PC-3 (cell line): Measurements from ENCODE around the gene MAML2. TPM values are rescaled to one million over a fixed set of nuclear protein-coding genes. Genes with fewer than 3 reads are reported as not detected.

Source experiments
- ATAC-seq: fragments of 200-7000 bp; cut with Tn5 transposase; 2 replicates; pipeline ENCODE4 v1.9.1; 2020; ENCODE audit warnings: mild to moderate bottlenecking, moderate library complexity
- BruUV-seq: library from RNA; stranded (reverse); fragments of 400-500 nt; replicated peaks from 2 replicates; lab custom pipeline; 2021; lab: Mats Ljungman, UMichigan
- CTCF ChIA-PET: fragments of 300-600 bp; sonication (Branson Sonifier 250); formaldehyde crosslinking; loops from one replicate; lab custom pipeline; 2022; ENCODE audit warnings: antibody characterized with exemption; lab: Charles Lee
- POLR2A ChIA-PET: fragments of 300-600 bp; sonication (Branson Sonifier 250); formaldehyde crosslinking; loops from one replicate; lab custom pipeline; 2022; ENCODE audit warnings: antibody characterized with exemption; ENCODE audit not compliant: unreplicated experiment; lab: Charles Lee
- DNase-seq: peaks from one replicate; pipeline ENCODE4 v3.0.0-alpha.2; 2015
- H2AFZ ChIP-seq: fragments of 300-600 bp; sonication (generic); 2 replicates; pipeline ENCODE4 v1.6.0; 2016; ENCODE audit warnings: antibody characterized with exemption, low read length
- H3F3A ChIP-seq: fragments of 300-600 bp; sonication (generic); one replicate; pipeline ENCODE4 v1.6.0; 2017; ENCODE audit warnings: antibody characterized with exemption, low read length, control low read depth, mild to moderate bottlenecking; ENCODE audit not compliant: unreplicated experiment
- H3K27ac ChIP-seq: fragments of 300-600 bp; sonication (generic); 2 replicates; pipeline ENCODE4 v1.5.1; 2016; ENCODE audit warnings: mild to moderate bottlenecking, low read length
- H3K27me3 ChIP-seq: fragments of 300-600 bp; sonication (generic); 2 replicates; pipeline ENCODE4 v1.6.1; 2016; ENCODE audit warnings: low read length, mixed read lengths
- H3K36me3 ChIP-seq: fragments of 300-600 bp; sonication (generic); 2 replicates; pipeline ENCODE4 v1.6.1; 2016; ENCODE audit warnings: low read depth, mixed run types, low read length, mixed read lengths
- H3K4me1 ChIP-seq: fragments of 300-600 bp; sonication (generic); 2 replicates; pipeline ENCODE4 v1.5.1; 2016; ENCODE audit warnings: low read length; ENCODE audit not compliant: insufficient read depth
- H3K4me2 ChIP-seq: fragments of 300-600 bp; sonication (generic); 2 replicates; pipeline ENCODE4 v1.6.0; 2016; ENCODE audit warnings: low read length
- H3K4me3 ChIP-seq: fragments of 300-600 bp; sonication (generic); 2 replicates; pipeline ENCODE4 v1.5.1; 2016; ENCODE audit warnings: mild to moderate bottlenecking, low read length, mixed read lengths
- H3K79me2 ChIP-seq: fragments of 300-600 bp; sonication (generic); 2 replicates; pipeline ENCODE4 v1.6.1; 2017; ENCODE audit warnings: low read length, mixed read lengths
- H3K9ac ChIP-seq: fragments of 300-600 bp; sonication (generic); 2 replicates; pipeline ENCODE4 v1.6.0; 2016; ENCODE audit warnings: mild to moderate bottlenecking, low read length
- H3K9me2 ChIP-seq: fragments of 300-600 bp; sonication (generic); replicated peaks from 2 replicates; pipeline ENCODE4 v1.6.1; 2016; ENCODE audit warnings: mixed run types, low read length, mixed read lengths
- H3K9me3 ChIP-seq: fragments of 300-600 bp; sonication (generic); 2 replicates; pipeline ENCODE4 v1.6.1; 2016; ENCODE audit warnings: low read length, mixed read lengths
- H4K20me1 ChIP-seq: fragments of 300-600 bp; sonication (generic); 2 replicates; pipeline ENCODE4 v1.6.1; 2016; ENCODE audit warnings: low read length, mixed read lengths
- EZH2 ChIP-seq: fragments of 300-600 bp; sonication (generic); IDR thresholded peaks from one replicate; pipeline ENCODE4 v1.6.1; 2017; ENCODE audit warnings: antibody characterized with exemption, mild to moderate bottlenecking, low read length; ENCODE audit not compliant: unreplicated experiment
- EZH2phosphoT487 ChIP-seq: fragments of 300-600 bp; sonication (generic); IDR thresholded peaks from 2 replicates; pipeline ENCODE4 v1.6.1; 2018; ENCODE audit warnings: mild to moderate bottlenecking, antibody characterized with exemption, low read length, borderline replicate concordance
- intact Hi-C: fragments of 100-400 bp; cut with micrococcal nuclease; formaldehyde crosslinking; loops from 2 replicates; pipeline ENCODE4 v1.9.0; 2023
- total RNA-seq: library from RNA; depleted of rRNA; stranded (reverse); fragments of >200 nt; gene quantifications from 2 replicates; pipeline ENCODE4 v1.2.3, GENCODE V29; 2014
- TF ChIP-seq, protein P1 (sequence below): fragments of 300-600 bp; sonication (generic); conservative IDR thresholded peaks from 2 replicates; pipeline ENCODE4 v1.5.1; 2017; ENCODE audit warnings: antibody characterized with exemption, low read depth, mild to moderate bottlenecking, low read length

The MAML2 gene
- total RNA-seq, 1 experiment from 2014 or later: 10.9 TPM

DNA sequence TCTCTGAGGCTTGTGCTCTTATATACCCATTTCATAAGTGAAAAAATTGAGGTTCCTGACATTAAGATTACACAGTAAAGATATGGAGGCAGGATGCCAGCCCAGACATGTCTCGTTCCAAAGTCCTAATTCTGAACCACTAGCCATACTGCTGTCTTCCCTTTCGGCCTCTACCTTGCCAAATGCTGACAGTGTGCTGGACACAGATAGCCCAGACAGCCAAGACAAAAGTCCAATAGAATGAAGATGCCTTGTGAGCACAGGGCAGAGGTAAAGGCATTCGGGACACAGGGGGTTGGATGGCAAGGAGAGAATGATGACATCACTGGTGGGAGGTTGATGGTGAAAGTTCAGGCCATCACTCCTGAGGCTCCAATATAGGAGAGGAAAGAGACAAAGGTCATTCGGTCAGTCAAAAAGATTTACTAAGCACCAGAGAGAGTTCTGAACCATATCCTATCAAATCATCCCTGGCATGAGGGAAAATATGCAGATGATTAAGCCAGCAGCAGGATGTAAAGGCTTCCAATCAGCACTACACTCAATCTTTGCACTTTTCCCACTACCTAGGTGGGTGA, 245.1 kb downstream of the MAML2 start:
- Histone ChIP-seq H3K4me2 (peak overlapping the region; percentile 55), H4K20me1 (no peaks in the 10 kb centered on the region), H3K79me2 (no peaks in the 10 kb centered on the region), H3F3A (no peaks in the 10 kb centered on the region), H3K9me3 (no peaks in the 10 kb centered on the region), H3K27ac (peak overlapping the region; percentile 86), H3K4me1 (peaks cover 59% of the 10 kb centered on the region), H3K9me2 (no peaks in the 10 kb centered on the region), H2AFZ (no peak overlapping the region), H3K4me3 (no peak overlapping the region), H3K27me3 (no peaks in the 10 kb centered on the region), H3K9ac (peak overlapping the region; percentile 55), H3K36me3 (no peaks in the 10 kb centered on the region)
- POLR2A ChIA-PET: interaction anchor here (0.6 kb wide), 1 partner anchor 85 kb away, joined by 6 read pairs; no protein-coding TSS in a partner anchor
- CTCF ChIA-PET: no interaction called here
- peak; percentile 44 for DNase-seq
- BruUV-seq: no TSS peak
- no peak for TF ChIP-seq EZH2phosphoT487
- no peak for TF ChIP-seq EZH2
- TF ChIP-seq, protein P1, sequence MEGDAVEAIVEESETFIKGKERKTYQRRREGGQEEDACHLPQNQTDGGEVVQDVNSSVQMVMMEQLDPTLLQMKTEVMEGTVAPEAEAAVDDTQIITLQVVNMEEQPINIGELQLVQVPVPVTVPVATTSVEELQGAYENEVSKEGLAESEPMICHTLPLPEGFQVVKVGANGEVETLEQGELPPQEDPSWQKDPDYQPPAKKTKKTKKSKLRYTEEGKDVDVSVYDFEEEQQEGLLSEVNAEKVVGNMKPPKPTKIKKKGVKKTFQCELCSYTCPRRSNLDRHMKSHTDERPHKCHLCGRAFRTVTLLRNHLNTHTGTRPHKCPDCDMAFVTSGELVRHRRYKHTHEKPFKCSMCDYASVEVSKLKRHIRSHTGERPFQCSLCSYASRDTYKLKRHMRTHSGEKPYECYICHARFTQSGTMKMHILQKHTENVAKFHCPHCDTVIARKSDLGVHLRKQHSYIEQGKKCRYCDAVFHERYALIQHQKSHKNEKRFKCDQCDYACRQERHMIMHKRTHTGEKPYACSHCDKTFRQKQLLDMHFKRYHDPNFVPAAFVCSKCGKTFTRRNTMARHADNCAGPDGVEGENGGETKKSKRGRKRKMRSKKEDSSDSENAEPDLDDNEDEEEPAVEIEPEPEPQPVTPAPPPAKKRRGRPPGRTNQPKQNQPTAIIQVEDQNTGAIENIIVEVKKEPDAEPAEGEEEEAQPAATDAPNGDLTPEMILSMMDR: no peak
- no peak for ATAC-seq
- intact Hi-C loops: loop anchor here (5.0 kb wide), 2 partner anchors 49 to 109 kb away; no protein-coding TSS in a partner anchor

DNA sequence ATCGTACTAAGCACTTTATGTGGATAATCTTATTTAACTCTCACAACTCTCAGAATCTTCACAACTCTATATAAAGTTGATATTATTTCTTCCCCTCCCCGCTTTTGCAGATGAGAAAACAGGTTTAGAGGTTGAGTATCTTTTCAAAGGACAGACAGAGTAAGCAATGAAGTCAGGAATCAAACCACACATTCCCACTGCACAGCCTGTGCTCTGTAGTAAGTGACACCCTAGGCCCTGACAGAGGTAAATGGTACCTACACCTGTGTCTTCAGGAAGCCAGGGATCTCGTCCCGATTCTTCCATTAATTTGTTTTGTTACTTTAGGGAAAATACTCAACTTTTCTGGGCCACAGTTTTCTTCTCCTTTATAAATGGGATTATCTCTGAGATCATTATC, 246.6 kb downstream of the MAML2 start:
- H3K4me2 ChIP-seq: peak overlapping the region; percentile 54
- peak; percentile 39 for ATAC-seq

More for the DNA sequence above, 246.6 kb downstream of the MAML2 start:
- Histone ChIP-seq H4K20me1 (no peaks in the 10 kb centered on the region), H3K9ac (peak overlapping the region; percentile 34), H3K4me3 (peak overlapping the region; percentile 4; the same call in 1 of the 2 replicates), H3K27ac (peak overlapping the region; percentile 82), H3K36me3 (no peaks in the 10 kb centered on the region), H3K4me1 (peaks cover 54% of the 10 kb centered on the region), H3K27me3 (no peaks in the 10 kb centered on the region), H3F3A (no peaks in the 10 kb centered on the region), H3K9me3 (no peaks in the 10 kb centered on the region), H3K9me2 (no peaks in the 10 kb centered on the region), H3K79me2 (no peaks in the 10 kb centered on the region), H2AFZ (no peak overlapping the region)
- ChIA-PET POLR2A (no interaction called here), CTCF (no interaction called here)
- intact Hi-C loops: loop anchor here (5.0 kb wide), 2 partner anchors 51 to 111 kb away; no protein-coding TSS in a partner anchor
- no peak for DNase-seq
- TSS peak; percentile 74 for BruUV-seq
- TF ChIP-seq EZH2phosphoT487 (no peak), EZH2 (no peak)
- TF ChIP-seq, protein P1: no peak
